GM19023 (cell line): ENCODE results near the gene TSTD1.
"Not testable (repeated sequence)": the region's sequence is repeated elsewhere in the genome, so short reads cannot be mapped to it uniquely, and the experiment has no call there.

Experiments used
- ATAC-seq: cut with Tn5 transposase; IDR thresholded peaks from one replicate; pipeline ENCODE4 v1.9.1; 2021; ENCODE audit warnings: mild to moderate bottlenecking, moderate library complexity; ENCODE audit not compliant: unreplicated experiment

Gene TSTD1

DNA sequence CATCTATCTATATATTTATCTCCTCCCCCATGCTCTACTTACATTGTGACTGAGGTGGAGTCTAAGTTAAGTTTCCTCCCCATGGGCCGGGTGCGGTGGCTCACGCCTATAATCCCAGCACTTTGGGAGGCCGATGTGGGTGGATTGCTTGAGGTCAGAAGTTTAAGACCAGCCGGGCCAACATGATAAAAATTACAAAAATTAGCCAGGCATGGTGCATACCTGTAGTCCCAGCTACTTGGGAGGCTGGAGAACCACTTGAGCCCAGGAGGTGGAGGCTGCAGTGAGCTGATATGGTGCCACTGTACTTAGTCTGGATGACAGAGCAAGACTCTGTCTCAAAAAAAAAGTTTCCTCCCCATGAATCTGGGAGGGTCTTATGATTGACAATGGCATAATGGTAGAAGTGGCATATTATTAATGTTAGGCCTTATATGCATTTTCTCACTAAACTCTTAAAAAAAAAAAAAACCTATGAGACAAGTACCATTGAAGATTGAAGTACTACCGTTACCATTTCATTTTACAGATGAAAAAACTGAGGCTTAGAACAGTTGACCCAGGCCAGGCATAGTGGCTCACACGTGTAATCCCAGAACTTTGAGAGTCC is 29.1 kb downstream of the TSTD1 start:
- no peak for ATAC-seq

DNA sequence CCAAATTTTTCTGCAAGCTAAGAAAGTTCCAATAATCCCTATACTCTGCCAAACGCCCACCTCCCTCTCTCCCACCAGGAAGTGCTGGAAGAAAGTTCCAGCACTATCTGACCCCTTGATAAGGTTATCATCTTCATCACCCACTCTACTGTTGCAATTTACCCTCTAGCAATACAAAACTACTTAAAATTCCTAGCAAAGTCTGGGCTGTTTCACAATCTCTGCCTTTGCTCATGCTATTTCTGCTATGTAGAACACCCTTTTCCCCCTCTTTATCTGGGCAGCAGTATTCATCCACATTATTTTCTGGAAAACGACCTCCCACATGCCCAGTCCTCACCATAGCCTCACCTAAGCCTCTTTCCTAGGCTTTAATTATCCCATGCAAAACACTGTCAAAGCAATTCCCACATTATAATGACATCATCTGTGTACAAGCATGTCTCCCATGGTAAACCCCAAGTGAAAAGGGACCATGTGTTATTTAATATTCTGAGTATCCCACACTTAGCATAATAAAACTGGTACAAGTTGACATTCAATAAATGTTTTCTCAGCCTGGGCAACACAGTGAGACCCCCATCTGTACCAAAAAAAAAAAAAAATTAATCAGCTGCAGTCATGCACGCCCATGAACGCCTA is 29.8 kb downstream of the TSTD1 start:
- ATAC-seq: no peak

DNA sequence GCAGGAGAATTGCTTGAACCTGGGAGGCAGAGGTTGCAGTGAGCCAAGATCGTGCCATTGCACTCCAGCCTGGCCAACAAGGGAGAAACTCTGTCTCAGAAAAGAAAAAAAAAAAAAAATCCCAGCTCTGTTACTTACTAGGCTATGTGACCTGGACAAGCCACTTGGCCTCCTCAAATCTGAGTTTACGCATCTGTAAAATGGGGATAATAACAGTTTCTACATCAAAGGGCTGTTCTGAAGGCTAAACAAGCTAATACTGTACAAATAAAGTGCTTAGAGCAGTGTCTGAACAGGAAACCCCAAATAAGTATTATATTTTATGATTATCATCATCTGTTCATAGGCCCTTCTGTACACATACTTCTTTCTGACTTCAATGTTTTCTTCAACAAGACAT is 31.4 kb downstream of the TSTD1 start:
- ATAC-seq: no peak

DNA sequence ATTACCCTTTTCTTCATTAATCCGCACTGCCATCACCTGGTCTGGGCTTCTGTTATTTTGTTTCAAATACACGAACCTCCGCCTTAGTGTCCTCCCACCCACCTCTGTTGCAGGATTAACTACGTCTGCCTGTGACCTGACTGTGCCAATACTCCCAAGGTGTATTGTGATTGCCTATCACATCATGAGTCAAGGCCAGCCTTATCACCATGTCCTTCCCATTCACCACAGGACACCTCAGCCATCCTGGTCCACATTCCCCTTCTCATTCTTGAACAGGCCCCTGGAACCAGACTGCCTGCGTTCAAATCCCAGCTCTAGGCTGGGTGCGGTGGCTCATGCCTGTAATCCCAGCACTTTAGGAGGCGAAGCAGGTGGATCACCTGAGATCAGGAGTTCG is 32.2 kb downstream of the TSTD1 start:
- ATAC-seq: no peak

DNA sequence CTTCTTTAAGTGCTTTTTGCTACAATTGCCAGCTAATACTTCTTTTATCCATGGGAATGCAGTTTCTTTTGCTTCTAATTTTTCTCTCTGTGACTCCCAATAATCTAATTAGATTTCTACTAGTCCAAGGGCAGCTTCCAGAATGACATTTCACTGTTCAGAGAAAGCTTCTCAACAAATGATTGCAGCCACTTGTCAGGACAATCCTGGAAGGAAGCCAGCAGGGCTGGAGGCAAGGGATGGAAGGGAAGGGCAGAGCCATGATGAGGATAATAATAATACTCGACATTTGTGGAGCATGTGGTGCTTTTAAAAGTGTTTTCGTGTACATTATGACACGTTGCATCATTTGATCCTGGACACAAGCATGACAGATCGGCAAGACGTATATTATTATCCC is 37.2 kb downstream of the TSTD1 start:
- no peak for ATAC-seq

DNA sequence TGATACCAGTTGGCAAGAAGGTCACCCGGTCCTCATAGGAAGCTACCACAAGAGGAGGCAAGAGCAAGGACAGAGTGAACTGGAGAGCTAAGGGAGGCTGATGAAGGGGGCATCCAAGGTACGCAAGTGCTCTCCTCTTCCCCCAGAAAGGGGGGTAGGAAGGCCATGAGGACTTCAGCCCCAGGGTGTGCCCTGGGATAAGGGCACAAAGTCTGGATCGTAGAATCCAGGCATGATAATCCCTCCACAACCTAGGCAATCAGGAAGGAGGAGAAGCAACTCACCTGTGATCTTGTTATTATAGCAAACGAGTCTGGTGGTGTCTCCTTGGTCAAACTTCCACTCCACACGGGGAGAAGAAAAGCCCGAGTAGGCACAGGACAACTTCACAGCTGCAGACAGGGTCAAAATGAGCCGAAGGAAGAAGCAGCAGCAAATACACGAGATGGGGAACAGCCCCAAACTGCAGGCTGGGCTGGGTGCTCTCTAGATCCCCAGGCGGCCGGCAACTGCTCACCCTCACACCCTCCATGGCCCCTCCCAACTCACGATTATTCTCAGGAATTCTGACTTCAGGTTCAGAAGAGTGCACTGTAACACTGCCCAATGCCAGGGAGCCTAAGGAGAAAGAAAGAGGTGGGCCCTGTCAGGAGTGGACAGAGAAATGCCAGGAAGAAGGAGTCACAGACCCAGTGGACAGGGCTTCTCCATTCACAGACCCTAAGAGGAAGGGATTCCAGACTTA is 37.9 kb downstream of the TSTD1 start:
- no peak for ATAC-seq

DNA sequence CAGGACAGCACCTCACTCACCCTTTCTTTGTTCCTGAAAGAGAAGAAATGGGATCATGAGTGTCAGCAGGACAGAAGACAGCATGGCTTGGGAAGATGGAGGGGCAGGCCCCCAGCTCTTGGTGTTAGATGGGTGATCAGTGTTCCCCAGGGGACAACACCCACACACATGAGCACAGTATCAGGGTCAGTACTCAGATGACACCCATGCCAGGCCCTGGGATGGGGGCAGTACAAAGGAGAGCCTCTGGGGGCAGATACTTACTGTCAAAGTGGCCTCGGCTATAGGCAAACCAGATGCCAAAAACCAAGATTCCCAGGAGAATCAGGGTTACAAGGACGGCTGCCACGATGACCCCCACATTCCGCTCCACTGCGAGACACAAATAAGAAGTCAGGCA is 39.4 kb downstream of the TSTD1 start:
- no peak for ATAC-seq

DNA sequence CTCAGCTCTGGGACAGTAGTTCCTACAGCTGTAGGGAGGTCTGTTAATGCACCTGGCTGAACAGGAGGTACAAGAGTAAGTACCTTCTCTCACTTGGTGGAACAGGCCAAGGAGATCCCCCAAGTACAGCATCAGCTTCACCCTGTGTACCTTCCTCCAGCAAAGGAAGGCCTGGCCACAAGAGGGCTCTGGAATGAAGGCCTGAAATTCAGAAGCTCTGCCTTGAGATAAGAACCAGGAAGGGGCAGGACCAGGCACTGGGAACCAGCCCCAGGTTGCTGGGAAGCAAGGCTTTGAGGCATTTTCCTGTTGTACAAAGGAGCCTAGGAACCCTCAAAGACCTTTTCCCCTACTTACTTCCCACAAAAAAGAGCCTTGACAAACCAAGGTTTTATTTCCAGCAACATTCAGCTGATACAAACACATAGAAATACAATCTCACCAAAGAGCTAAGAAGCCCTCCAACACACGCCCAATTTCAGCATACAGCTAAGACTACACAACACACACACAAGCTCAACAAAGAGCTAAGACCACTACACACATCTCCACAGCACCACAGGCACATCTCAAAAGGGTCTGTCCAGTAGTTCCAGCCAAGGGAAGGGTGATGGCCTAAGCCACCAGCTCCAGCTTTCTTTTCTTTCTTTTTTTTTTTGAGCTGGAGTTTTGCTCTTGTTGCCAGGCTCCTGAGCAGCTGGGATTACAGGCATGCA is 41.3 kb downstream of the TSTD1 start:
- no peak for ATAC-seq

DNA sequence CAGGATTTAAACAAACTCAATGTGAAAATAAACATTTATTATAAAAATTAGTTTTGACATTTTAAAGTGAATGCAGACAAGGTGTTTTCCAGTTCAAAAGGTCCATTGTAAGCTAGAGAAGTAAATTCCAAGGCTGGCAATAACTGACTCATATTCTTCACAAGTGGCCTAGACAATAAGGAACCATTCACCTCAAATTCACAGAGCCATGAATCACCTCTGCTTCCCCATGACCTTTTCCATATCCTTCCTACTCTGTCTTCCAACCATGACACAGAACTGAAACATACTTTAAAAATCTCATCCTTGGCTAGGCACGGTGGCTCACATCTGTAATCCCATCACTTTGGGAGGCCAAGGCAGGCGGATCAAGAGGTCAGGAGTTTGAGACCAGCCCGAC is 42.6 kb downstream of the TSTD1 start:
- ATAC-seq: no peak

DNA sequence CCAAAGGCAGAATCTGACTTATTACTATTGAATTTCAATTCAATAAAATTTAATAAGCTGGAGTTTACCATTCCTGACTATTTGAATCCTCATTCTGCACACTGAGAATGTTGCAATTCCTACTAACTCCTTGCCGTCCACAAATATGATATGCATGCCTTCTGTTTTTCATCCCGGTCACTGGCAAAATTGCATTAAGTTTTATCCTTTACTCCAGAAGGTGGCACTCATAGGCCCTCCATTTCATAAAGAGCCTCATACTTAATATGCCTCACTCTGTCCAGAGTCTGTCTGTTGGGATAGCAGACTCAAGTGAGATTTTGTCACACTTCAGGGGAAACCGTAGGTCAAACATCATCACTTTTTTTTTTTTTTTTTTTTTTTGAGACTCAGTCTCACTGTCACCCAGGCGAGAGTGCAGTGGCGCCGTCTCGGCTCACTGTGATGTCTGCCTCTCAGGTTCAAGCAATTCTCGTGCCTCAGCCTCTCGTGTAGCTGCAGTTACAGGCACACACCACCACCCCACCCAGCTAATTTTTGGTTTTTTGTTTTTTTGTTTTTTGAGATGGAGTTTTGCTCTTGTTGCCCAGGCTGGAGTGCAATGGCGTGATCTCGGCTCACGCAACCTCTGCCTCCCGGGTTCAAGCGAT is 45.1 kb downstream of the TSTD1 start:
- no peak for ATAC-seq

DNA sequence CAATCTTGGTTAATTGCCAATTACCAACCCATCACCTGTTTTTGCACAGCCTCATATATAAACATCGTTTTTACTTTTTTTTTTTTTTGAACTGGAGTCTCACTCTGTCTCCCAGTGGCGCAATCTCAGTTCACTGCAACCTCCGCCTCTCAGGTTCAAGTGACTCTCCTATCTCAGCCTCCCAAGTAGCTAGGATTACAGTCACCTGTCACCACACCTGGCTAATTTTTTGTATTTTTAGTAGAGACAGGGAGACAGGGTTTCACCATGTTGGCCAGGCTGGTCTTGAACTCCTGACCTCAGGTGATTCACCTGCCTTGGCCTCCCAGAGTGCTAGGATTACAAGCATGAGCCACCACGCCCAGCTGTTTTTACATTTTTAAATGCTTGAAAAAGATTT is 46.7 kb downstream of the TSTD1 start:
- ATAC-seq: not testable (repeated sequence)
